Mononuclear cell (primary cell): ENCODE results near the gene SNTG2. TPM values are rescaled to one million over a fixed set of nuclear protein-coding genes. Genes with fewer than 3 reads are reported as not detected.
"Not testable (repeated sequence)": the region's sequence is repeated elsewhere in the genome, so short reads cannot be mapped to it uniquely, and the experiment has no call there.

Experiments used
- H3K27me3 ChIP-seq: 2 replicates; pipeline ENCODE4 v1.6.0; 2011; ENCODE audit warnings: low read length, control low read depth; ENCODE audit not compliant: insufficient read depth
- H3K4me1 ChIP-seq: 2 replicates; pipeline ENCODE4 v1.5.1; 2011; ENCODE audit warnings: mild to moderate bottlenecking, low read length, control low read depth; ENCODE audit not compliant: insufficient read depth
- H3K4me3 ChIP-seq: 2 replicates; pipeline ENCODE4 v1.5.1; 2011; ENCODE audit warnings: mild to moderate bottlenecking, low read length, moderate library complexity
- H3K9me3 ChIP-seq: 2 replicates; pipeline ENCODE4 v1.5.1; 2011; ENCODE audit warnings: low read depth, mild to moderate bottlenecking, control low read depth, low read length
- total RNA-seq: library from RNA; depleted of rRNA; stranded (reverse); fragments of >200 nt; gene quantifications from one replicate; pipeline ENCODE4 v1.2.3, GENCODE V29; 2012

The SNTG2 gene
- 1.5 TPM for total RNA-seq

DNA sequence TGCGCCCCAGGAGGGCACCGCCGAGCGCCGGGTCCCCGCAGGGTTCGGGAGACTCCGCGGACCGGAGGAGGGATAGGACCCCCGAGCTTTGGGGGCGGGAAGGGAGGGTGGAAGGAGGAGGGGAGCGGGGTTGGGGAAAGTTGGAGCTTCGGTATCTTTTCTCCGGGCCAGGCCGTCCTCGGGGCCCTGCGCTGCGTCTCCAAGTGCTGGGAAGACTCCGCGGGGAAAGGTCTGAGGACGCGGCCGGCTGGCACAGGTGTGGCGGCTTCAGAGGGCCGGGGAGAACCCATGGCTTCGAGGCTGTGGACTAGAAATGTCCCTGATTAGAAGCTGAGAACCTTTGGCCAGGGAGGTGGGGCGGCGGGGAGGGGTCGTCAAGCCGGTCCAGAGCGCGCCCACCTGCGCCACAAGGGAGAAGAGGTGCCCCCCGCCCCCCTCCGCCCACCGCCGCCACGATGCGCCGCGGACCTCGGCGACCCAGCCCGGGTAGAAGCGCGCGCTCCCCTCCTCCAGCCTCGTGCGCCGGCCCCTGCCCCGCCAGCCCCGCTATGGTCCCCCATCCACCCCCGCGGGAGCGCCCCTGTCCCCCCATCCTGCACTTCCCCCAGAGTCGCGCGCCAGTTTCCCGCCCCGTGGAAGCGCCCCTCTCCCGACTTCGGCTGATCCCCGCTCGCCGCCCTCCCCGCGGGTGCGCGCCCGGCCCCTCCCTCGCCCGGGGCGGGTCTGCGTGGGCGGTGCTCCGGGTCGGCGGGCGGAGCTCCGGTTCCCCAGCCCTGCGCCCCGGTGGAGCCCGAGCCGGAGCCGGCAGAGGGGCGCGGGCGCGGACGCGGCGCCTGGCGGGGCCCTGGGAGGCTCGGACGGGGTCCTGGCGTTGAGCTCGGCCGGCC is at the start of gene SNTG2:
Gene SNTG2, plus strand, starts transcription at position 770 of the 887 bp plus-strand sequence. CDS start 148 bp downstream, outside the sequence.
- Histone ChIP-seq H3K27me3 (peaks cover 51% of the 10 kb centered on the region), H3K4me1 (no peaks in the 10 kb centered on the region), H3K4me3 (no peak within 1 kb of the TSS), H3K9me3 (no peaks in the 10 kb centered on the region)

DNA sequence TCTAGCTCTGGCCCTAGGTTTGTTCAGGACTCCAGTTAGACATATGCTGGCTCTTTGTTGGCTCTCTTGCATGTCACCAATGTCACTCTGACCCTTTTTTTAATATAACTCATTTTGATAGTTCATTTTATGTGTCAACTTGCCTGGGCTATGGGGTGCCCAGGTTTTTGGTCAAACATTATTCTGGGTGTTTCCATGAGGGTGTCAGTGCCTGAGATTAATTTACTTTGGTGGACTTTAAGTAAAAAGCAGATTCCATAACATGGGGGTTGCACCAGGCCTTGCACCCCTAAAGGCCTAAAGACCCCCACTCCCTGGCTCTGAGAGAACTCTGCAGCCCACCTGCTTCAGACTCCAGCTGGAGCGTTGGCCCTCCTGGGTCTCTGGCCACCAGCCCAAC is 48.1 kb upstream of the SNTG2 start:
- Histone ChIP-seq H3K4me1 (no peaks in the 10 kb centered on the region), H3K9me3 (peaks cover 6% of the 10 kb centered on the region), H3K27me3 (no peaks in the 10 kb centered on the region), H3K4me3 (no peak overlapping the region)

GRCh38 chr2:903223-903900 is 47.3 kb upstream of the SNTG2 start:
- Histone ChIP-seq H3K4me3 (no peak overlapping the region), H3K9me3 (peaks cover 6% of the 10 kb centered on the region), H3K4me1 (no peaks in the 10 kb centered on the region), H3K27me3 (no peaks in the 10 kb centered on the region)

- Histone ChIP-seq H3K4me1 (no peaks in the 10 kb centered on the region), H3K9me3 (peaks cover 11% of the 10 kb centered on the region), H3K4me3 (no peak overlapping the region), H3K27me3 (no peaks in the 10 kb centered on the region)
These were observed 46.2 kb upstream of the SNTG2 start for GRCh38 chr2:904246-905024.

DNA sequence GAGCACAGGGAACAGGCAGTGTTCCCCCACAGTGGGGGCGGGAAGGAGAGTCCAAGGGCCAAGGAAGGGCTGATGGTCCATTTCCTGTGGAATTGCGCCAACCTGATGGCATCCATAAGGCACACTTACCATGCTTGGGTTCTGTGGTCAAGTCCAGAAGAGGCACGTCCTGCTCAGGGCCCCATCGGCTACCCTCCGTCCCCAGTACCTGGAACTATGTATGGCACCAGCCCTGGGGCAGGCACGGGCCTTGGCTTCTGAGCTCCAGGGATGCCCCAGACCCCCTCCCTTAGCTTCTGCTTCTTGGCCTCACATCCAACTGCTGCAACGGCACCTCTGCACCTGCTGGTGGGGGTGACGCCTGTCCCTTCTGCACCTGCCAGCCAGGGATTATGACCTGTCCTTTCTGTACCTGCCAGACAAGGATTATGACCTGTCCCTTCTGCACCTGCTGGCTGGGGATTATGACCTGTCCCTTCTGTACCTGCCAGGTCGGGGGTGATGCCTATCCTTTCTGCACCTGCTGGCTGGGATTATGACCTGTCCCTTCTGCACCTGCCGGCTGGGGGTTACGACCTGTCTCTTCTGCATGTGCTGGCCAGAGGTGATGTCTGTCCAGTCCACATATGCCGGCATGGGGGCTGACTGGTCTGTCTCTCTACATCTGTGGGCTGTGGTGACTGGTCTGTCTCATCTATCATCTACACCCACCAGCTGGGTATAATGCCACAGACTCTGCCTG is 45.4 kb upstream of the SNTG2 start:
- H3K27me3 ChIP-seq, result no peaks in the 10 kb centered on the region
- peaks cover 6% of the 10 kb centered on the region for H3K9me3 ChIP-seq
- H3K4me1 ChIP-seq, result no peaks in the 10 kb centered on the region
- H3K4me3 ChIP-seq, result no peak overlapping the region

DNA sequence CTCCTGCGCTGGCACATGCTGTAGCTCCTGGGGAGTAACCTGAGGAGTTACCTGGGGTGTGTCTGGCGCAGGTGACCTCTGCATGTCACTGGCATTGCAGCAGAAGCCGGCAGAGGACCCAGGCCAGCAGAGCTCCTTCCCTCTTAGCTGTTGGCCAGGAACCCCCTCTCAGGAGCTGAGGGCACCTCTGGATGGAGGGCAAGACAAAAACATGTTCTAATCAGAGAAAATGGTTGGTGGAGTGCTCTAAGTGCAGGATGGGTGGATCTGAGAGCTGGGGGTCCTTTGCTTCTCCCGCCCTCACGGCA is 44.9 kb upstream of the SNTG2 start:
- Histone ChIP-seq H3K9me3 (peaks cover 6% of the 10 kb centered on the region), H3K4me3 (no peak overlapping the region), H3K27me3 (no peaks in the 10 kb centered on the region), H3K4me1 (no peaks in the 10 kb centered on the region)

- Histone ChIP-seq H3K9me3 (peaks cover 6% of the 10 kb centered on the region), H3K4me3 (no peak overlapping the region), H3K4me1 (no peaks in the 10 kb centered on the region), H3K27me3 (no peaks in the 10 kb centered on the region)
These were observed 42.9 kb upstream of the SNTG2 start for GRCh38 chr2:907706-908105.

GRCh38 chr2:908568-908967 is 42.1 kb upstream of the SNTG2 start:
- no peak overlapping the region for H3K4me3 ChIP-seq
- H3K4me1 ChIP-seq, result no peaks in the 10 kb centered on the region
- H3K27me3 ChIP-seq, result no peaks in the 10 kb centered on the region
- peaks cover 6% of the 10 kb centered on the region for H3K9me3 ChIP-seq

GRCh38 chr2:909764-910379 is 40.8 kb upstream of the SNTG2 start:
- not testable (repeated sequence) for H3K9me3 ChIP-seq, H3K4me1 ChIP-seq, H3K4me3 ChIP-seq, H3K27me3 ChIP-seq

GRCh38 chr2:910698-911097 is 40.0 kb upstream of the SNTG2 start:
- H3K27me3 ChIP-seq, result no peaks in the 10 kb centered on the region
- H3K4me3 ChIP-seq, result no peak overlapping the region
- H3K4me1 ChIP-seq, result no peaks in the 10 kb centered on the region
- H3K9me3 ChIP-seq, result peaks cover 6% of the 10 kb centered on the region

DNA sequence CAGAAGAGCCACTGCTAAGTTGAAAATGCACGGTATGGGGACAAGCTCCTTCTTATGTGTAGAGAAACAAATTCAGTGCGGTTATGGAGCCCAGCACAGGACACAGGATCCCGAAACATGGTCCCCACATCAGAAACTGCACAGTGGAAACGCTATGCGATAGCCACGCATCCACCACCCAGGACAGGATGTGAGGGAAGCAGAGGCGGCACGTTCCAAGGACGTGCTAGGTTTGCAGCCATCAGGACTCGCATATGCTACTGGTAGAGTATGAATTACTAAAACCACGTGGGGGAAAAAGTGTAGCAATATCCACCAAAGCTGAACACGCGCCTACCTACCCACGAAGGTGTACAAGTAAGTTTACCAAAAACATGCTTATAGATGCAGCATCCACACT is 34.7 kb upstream of the SNTG2 start:
- Histone ChIP-seq H3K9me3 (no peaks in the 10 kb centered on the region), H3K4me1 (no peaks in the 10 kb centered on the region), H3K4me3 (no peak overlapping the region), H3K27me3 (no peaks in the 10 kb centered on the region)

DNA sequence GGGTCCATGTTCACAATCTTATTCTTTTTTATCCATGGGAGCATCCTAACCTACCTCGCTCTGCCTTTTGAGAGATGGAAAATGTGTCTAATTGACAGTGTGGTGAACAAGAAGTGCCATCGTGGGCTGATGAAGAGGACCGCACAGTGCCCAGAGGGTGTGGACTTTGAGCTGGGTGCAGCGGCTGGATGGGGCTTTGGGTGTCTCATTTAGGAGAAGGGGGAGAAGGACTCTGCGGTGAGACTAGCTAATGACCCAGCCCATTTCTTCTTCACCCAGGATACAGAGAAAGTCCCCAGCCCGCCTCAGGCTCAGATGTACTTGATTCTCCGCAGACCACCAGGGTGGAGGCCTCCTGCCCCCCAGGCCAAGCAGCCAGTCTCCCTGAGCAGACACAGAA is 33.7 kb upstream of the SNTG2 start:
- Histone ChIP-seq H3K27me3 (no peaks in the 10 kb centered on the region), H3K9me3 (no peaks in the 10 kb centered on the region), H3K4me1 (no peaks in the 10 kb centered on the region), H3K4me3 (no peak overlapping the region)

DNA sequence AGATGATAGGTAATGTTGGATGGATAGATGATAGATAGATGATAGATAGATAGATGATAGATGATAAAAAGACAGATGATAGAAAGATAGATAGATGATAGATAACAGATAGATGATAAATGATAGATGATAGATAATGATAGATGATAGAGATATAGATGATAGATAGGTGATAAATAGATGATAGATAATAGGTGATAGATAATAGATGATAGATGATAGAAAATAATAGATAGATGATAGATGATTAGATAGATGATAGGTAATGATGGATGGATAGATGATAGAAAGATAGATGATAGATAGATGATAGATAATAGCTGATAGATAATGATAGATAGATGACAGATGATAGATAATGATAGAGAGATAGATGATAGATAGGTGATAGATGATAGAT is 31.0 kb upstream of the SNTG2 start:
- Histone ChIP-seq H3K9me3 (no peaks in the 10 kb centered on the region), H3K4me1 (no peaks in the 10 kb centered on the region), H3K27me3 (no peaks in the 10 kb centered on the region), H3K4me3 (no peak overlapping the region)

DNA sequence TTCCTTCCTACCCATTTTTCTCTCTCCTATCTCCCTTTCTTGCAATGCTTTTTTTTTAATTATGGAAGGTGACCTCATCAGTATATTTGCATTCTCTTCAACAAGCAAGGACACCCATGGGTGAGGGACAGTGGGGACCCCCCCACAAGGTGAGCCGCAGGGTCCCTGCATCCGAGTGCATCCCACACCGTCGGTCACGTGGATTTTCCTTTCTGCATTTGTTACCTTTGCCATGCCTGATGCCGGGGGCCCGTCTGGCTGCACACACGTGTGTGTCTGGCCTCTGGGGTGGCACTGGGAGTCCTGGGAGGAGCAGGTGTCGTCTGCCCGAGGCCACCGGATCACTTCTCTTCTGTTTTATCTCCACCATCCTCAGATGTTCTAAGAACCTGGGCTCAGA is 30.1 kb upstream of the SNTG2 start:
- Histone ChIP-seq H3K9me3 (no peaks in the 10 kb centered on the region), H3K27me3 (no peaks in the 10 kb centered on the region), H3K4me3 (no peak overlapping the region), H3K4me1 (no peaks in the 10 kb centered on the region)
